CD4-positive, alpha-beta T cell treated with Interferon alpha-2 for 1 hour (primary cell): ENCODE results near the gene STEAP1B.
A peak's percentile ranks its signal among the peaks of the same experiment; 100 is the strongest.
"Not testable (repeated sequence)": the region's sequence is repeated elsewhere in the genome, so short reads cannot be mapped to it uniquely, and the experiment has no call there.

Source experiments
- DNase-seq, 2 donors: peaks; one replicate each; pipeline ENCODE4 v3.0.0-alpha.2; 2020 to 2022

STEAP1B gene

GRCh38 chr7:22452142-22452959 lies 47.6 kb downstream of the STEAP1B start:
- DNase-seq, result peak; percentile 7 to 12

- not testable (repeated sequence) for DNase-seq
These were observed 50.0 kb downstream of the STEAP1B start for GRCh38 chr7:22450013-22450412.

- no peak for DNase-seq
These were observed 52.2 kb downstream of the STEAP1B start for GRCh38 chr7:22447762-22448161.

- no peak for DNase-seq
These were observed 53.0 kb downstream of the STEAP1B start for GRCh38 chr7:22447008-22447407.

- no peak for DNase-seq
These were observed 54.1 kb downstream of the STEAP1B start for GRCh38 chr7:22445853-22446252.

- peak in 1 of 2 donors; percentile 27 for DNase-seq
These were observed 54.7 kb downstream of the STEAP1B start for GRCh38 chr7:22445140-22445743.

- no peak for DNase-seq
These were observed 55.6 kb downstream of the STEAP1B start for GRCh38 chr7:22444181-22444971.

GRCh38 chr7:22443370-22444180 lies 56.4 kb downstream of the STEAP1B start:
- DNase-seq, result no peak

GRCh38 chr7:22442882-22443369 lies 57.1 kb downstream of the STEAP1B start:
- DNase-seq, result no peak

GRCh38 chr7:22442187-22442881 lies 57.7 kb downstream of the STEAP1B start:
- no peak for DNase-seq

- no peak for DNase-seq
These were observed 58.8 kb downstream of the STEAP1B start for GRCh38 chr7:22441157-22441556.

- DNase-seq, result no peak
These were observed 61.0 kb downstream of the STEAP1B start for GRCh38 chr7:22438994-22439393.

- DNase-seq, result not testable (repeated sequence)
These were observed 63.4 kb downstream of the STEAP1B start for GRCh38 chr7:22436552-22436951.

GRCh38 chr7:22435720-22436119 lies 64.3 kb downstream of the STEAP1B start:
- no peak for DNase-seq

- DNase-seq, result no peak
These were observed 64.9 kb downstream of the STEAP1B start for GRCh38 chr7:22435105-22435504.

GRCh38 chr7:22433710-22434460 lies 66.1 kb downstream of the STEAP1B start:
- no peak for DNase-seq

- not testable (repeated sequence) for DNase-seq
These were observed 66.8 kb downstream of the STEAP1B start for GRCh38 chr7:22433165-22433700.

- DNase-seq, result no peak
These were observed 67.7 kb downstream of the STEAP1B start for GRCh38 chr7:22432203-22432718.

GRCh38 chr7:22430457-22430856 lies 69.5 kb downstream of the STEAP1B start:
- no peak for DNase-seq

GRCh38 chr7:22429386-22429785 lies 70.6 kb downstream of the STEAP1B start:
- DNase-seq, result no peak

- no peak for DNase-seq
These were observed 72.1 kb downstream of the STEAP1B start for GRCh38 chr7:22427855-22428254.
